Activated CD4-positive, alpha-beta T cell treated with anti-CD3 and anti-CD28 coated beads, Interleukin-2, amount 50 U/mL, for 24 hours (primary cell): ENCODE data around the gene CARMIL1.

Source experiments
- DNase-seq, 2 donors: peaks; one replicate each; pipeline ENCODE4 v3.0.0-alpha.2; 2020; ENCODE audit warnings: low read depth in 1 of 2, low spot score in 1 of 2

CARMIL1 gene

GRCh38 chr6:25497383-25498040 is 218.3 kb downstream of the CARMIL1 start:
- no peak for DNase-seq

GRCh38 chr6:25498505-25498904 is 219.3 kb downstream of the CARMIL1 start:
- no peak for DNase-seq

DNA sequence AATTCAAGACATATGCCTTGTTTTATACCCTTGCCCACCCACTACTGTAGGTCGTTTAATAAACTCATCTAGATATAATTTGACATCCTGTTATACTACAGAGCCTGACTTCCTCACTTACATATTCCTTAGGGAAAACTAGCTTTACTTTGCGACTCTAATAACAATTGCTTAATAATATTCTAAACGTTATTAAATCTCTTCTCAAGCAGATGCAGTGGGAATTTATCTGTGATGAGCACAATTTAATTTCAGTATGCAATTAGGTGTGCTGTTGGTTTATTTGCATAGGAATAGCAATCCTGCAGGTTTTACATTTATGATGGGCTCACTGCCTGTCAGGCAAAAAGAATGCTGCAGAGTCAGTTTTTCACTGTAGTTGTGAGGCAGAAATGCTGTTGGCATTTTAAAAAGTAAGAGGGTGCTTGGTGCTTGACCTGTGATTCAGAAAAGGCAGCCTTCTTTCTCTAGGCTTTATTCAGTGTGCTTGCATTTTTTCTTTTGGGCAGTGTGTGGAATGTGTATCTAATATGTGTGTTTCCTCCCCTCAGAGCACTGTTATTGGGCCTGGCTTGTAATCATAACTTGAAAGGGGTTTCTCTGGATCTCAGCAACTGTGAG is 220.6 kb downstream of the CARMIL1 start:
- DNase-seq = no peak

GRCh38 chr6:25503686-25504085 is 224.5 kb downstream of the CARMIL1 start:
- DNase-seq = no peak

DNA sequence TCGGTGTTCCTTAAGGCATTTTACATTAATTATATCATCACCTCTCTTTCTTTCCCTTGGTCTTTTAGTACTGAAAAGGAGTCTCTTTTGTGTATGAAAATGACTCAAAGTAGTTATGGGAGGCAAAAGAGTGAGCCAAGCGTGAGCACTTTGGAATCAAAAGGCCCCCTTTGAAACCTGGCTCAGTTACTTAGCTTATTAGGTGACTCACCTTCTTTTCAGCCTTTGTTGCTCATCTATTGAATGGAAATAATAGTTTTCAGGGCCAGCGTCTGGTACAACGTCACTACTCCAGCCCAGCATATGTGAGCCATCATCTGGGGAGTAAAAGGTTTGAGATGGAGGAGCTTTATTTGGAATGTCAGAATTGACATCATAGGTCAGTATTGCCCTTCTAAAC is 225.5 kb downstream of the CARMIL1 start:
- DNase-seq = no peak

DNA sequence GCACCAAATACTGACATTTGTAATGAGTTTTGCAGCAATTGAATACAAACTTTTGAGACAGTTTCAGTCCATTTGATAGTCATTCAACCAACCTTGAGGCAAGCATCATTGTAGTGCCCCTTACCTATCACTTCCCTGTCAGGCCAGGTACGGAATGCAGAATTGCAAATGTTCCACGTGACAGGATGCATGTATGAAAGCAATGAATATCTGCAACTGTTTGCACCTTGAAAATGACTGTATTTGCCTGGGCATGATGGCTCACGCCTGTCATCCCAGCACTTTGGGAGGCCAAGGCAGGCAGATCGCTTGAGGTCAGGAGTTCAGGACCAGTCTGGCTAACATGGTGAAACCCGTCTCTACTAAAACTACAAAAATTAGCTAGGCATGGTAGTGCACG is 226.8 kb downstream of the CARMIL1 start:
- DNase-seq = no peak

DNA sequence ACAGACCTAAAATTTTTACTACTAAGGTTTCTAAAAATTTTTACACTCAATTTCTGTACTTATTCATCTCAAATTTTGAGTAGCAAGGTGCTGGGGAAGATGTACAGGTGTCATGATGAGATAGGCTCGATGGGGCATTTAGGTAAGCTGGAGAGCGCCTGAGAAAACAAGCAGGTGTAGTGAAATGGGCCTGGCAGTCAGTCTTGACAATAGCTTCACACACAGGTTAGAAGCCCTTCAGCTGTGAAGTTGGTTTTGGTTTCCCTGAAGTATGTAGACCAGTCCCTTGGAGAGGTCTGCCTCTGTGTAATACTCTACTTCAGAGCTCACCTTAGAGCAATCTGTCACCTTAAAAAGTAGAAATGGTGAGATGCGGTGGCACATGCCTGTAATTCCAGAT is 228.9 kb downstream of the CARMIL1 start:
- DNase-seq = no peak

DNA sequence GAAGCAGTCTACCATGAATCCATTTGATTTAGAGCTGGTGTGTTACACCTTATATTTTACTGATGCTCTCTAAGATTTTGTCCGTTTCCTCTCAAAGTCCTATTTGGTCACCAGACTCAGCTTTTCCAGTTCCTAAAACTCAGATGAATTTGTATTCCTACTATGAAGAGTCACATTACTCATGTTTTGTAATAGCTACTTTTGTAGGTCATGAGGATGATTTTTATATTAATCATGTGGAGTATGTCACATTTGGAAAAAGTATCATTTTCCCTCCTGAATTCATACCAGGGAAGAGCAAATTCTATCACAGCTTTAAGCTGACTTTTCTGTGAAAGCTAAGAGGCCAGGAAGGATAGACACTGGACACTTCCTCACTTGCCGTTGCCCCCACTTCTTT is 232.2 kb downstream of the CARMIL1 start:
- DNase-seq = no peak

DNA sequence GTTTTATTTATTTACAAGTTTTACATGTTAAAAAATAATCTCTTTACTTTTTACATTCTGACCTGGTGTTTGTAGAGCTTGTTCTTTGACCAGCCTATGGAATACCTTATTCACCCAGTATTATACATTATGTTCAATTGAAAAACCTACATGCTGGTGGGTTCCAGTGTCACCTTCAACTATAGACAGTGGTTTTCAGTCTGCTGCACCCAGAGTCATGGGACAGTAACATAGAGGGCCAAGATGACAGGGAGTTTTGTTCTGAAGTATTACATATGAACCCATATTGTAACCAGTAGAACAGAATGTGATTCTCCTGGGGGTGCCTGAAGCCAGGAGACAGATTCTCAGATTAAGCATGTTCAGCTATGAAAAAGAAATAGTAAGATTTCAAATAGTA is 233.4 kb downstream of the CARMIL1 start:
- DNase-seq = no peak

- no peak for DNase-seq
These were observed 240.7 kb downstream of the CARMIL1 start for GRCh38 chr6:25519856-25520255.

DNA sequence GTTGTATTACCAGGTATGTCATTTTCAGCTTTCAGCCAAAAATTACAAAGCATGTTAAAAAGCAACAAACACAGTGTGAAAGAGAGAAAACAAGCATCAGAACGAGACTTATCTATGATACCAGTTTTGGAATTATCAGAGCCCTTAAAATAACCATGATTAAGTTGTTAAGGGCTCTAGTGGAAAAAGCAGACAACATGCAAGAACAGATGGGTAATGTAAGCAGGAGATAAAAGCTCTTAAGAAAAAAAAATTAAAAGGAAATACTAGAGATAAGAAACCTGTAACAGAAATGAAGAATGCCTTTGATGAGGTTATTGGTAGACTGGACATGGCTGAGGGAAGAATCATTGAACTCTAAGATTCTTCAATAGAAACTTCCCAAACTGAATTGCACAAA is 245.4 kb downstream of the CARMIL1 start:
- no peak for DNase-seq

DNA sequence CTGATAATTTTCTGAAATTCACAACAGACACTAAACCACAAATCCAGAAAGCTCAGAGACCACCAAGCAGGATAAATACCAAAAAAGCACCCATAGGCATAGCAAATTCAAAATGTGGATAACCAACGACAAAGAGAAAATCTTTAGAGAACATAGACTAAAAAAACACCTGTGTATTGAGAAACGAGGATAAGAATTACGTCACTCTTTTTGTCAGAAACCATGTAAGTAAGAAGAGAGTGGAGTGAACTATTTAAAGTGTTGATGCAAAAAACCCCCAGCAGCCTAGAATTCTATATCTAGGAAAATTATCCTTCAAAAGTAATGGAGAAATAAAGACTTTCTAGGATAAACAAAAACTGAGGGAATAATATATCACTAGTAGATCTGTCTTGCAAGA is 245.9 kb downstream of the CARMIL1 start:
- DNase-seq = no peak

GRCh38 chr6:25534942-25535631 is 255.9 kb downstream of the CARMIL1 start:
- no peak for DNase-seq

- no peak for DNase-seq
These were observed 256.6 kb downstream of the CARMIL1 start for GRCh38 chr6:25535632-25536225.

- DNase-seq = no peak
These were observed 257.6 kb downstream of the CARMIL1 start for GRCh38 chr6:25536781-25537180.

- DNase-seq = no peak
These were observed 258.3 kb downstream of the CARMIL1 start for GRCh38 chr6:25537349-25538018.

DNA sequence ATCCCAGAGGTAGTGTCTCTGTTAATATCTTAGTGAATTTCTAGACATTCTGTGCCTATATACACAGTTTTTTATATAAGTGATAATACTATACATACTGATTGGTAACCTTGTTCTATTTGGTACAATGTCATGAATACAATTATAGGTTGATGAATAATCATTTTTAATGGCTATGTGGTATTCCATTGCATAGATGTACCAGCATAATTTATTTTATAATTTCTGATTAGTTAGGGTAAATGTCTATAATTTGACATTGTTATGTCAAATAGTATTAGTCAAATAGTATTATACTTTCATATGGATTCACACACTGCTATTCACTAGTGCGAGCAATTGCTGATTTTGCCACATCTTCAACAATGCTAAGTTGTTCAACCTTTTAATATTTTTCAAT is 262.1 kb downstream of the CARMIL1 start:
- no peak for DNase-seq

DNA sequence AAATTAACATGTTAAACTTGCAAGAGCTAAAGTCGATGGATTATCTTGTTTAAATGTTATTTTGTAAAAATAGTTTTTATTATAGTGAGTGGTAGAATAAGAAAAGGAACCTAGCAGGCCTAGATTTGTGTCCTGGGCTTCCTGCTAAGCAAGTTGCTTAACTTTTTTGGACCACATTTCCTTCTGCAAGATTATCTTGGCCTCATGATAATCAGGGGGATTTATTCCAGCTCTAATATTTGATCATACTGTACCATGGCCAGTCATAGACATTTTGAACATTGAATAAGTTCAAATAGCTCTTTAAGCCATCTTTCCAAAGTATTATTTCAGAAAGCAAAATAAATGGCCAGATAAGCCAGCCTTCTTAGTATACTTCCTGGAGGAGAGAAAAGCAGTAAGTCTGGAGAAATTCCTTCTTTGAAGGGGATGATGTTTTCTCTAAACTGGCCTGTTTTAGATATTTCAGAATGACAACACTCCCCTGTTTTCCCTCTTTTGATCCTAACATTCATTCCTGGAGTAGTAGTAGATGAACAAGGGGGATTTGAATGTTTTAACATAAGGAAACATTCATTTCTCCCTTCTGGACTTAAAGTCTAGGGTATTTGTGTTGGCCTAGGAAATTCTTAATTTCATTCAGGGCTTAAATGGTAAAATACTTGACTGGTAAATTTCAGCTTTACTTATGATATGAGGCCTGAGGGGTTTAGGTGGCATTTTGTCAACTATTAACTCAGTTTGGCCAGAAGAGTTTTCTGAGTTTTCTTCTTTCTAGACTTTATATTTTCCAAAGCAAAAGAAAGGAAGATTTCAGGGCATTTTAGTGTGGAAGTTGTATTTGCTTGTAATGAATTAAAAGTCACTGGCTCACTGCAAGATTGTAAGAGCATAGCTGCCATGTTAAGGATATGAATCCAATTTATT is 264.1 kb downstream of the CARMIL1 start:
- no peak for DNase-seq

GRCh38 chr6:25544833-25545232 is 265.7 kb downstream of the CARMIL1 start:
- no peak for DNase-seq

DNA sequence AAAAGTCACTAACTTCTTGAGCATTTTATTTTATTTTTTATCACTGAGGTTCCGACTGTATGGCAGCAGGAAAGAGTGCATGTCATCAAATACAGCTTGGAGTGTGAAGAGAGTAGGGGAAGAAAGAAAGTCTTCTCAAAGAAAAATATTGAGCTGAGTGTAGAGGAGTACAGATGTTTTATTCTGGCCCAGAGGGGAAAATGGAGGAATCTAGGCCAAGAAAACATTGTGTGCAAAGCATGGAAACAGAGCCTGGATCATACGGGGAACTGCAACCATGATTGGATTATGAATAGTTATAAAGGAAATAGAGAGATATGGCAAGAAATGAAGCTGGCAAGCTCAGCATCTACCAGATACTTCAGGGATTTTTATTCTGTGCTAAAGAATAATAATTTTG is 268.6 kb downstream of the CARMIL1 start:
- DNase-seq = no peak

GRCh38 chr6:25548451-25548850 is 269.3 kb downstream of the CARMIL1 start:
- DNase-seq = no peak
